Hypothalamus (tissue), 51 donors: ENCODE data around the gene GAMT.

Source experiments
- DNase-seq, 51 donors: peaks; one replicate each; lab custom pipeline; 2025; lab: John Stamatoyannopoulos, UW

The GAMT gene

GRCh38 chr19:1353144-1353543 lies 48.2 kb downstream of the GAMT start:
- no peak for DNase-seq

GRCh38 chr19:1351381-1351851 lies 49.9 kb downstream of the GAMT start:
- no peak for DNase-seq

GRCh38 chr19:1350867-1351266 lies 50.5 kb downstream of the GAMT start:
- DNase-seq = no peak

- no peak for DNase-seq
Measured at GRCh38 chr19:1349211-1349610, 52.1 kb downstream of the GAMT start.
